Ascending aorta (tissue), 2 donors: ENCODE results near the gene CPED1. TPM values are rescaled to one million over a fixed set of nuclear protein-coding genes. Genes with fewer than 3 reads are reported as not detected.

Experiments
- DNase-seq, 2 donors: peaks; one replicate each; pipeline ENCODE4 v3.0.0-alpha.2; 2019; ENCODE audit warnings: low spot score in 2 of 2
- H3K27ac ChIP-seq, 2 donors: fragments of 200-600 bp; sonication (generic); one replicate each; pipeline ENCODE4 v1.5.1; 2016 to 2017; ENCODE audit warnings: mild to moderate bottlenecking in 1 of 2
- H3K27me3 ChIP-seq: fragments of 200-600 bp; sonication (generic); one replicate; pipeline ENCODE4 v1.5.1; 2017
- H3K36me3 ChIP-seq, 2 donors: fragments of 200-600 bp; sonication (generic); one replicate each; pipeline ENCODE4 v1.5.1; 2016
- H3K4me1 ChIP-seq, 2 donors: fragments of 200-600 bp; sonication (generic); one replicate each; pipeline ENCODE4 v1.5.1; 2016 to 2017; ENCODE audit warnings: mild to moderate bottlenecking in 1 of 2
- H3K4me3 ChIP-seq, 2 donors: fragments of 200-600 bp; sonication (generic); one replicate each; pipeline ENCODE4 v1.5.1; 2016 to 2017; ENCODE audit warnings: mild to moderate bottlenecking in 1 of 2
- H3K9me3 ChIP-seq, 2 donors: fragments of 200-600 bp; sonication (generic); one replicate each; pipeline ENCODE4 v1.5.1; 2016
- CTCF ChIP-seq, 3 experiments: fragments of 200-600 bp in 2 of 3; fragments of 450-650 bp in 1 of 3; sonication (generic) in 2 of 3; IDR thresholded peaks; one replicate each; pipeline ENCODE4 v1.5.1; 2016 to 2019; ENCODE audit warnings: antibody characterized with exemption in 3 of 3, mild to moderate bottlenecking in 1 of 3, moderate library complexity in 1 of 3
- intact Hi-C: fragments of 100-400 bp; cut with DNase I; formaldehyde crosslinking; loops from one replicate; pipeline ENCODE4 v1.15.1; 2023
- total RNA-seq: library from RNA; depleted of rRNA; stranded (reverse); fragments of >200 nt; gene quantifications from one replicate; pipeline ENCODE4 v1.1.0, GENCODE V29; 2016

The CPED1 gene
- total RNA-seq, 1 donor from 2014 or later, result 69.5 TPM

DNA sequence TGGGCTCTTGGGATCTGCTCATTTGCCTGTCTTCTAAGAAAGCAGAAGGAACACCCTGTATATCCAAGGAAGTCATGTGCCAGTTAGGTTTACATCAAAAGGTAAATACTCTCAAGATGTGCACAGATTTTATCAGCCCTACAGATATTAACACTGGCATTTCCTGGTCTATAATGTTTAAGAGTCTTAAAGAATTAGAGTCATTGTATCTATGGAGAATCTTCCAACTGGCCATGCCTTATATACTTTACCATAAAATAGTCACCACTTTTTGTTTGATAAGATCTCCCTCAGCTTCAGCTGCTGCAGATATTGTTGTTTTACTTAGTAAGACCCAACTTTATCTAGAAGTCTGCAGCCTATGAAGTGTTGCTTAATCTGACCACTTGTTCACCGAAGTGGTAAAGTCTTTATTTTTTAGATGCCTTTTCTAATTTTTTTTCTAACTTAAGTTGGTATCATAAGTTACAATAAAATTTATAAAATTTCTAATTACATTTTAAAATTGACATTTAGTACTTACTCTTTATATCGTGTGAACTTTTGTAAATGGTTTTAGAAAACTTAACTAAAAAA lies 58.5 kb downstream of the CPED1 start:
- Histone ChIP-seq H3K9me3 (no peaks in the 10 kb centered on the region), H3K27ac (no peak overlapping the region), H3K27me3 (no peaks in the 10 kb centered on the region), H3K36me3 (peaks cover 6 to 9% of the 10 kb centered on the region in 2 donors), H3K4me1 (peaks cover 3 to 28% of the 10 kb centered on the region in 2 donors), H3K4me3 (no peak overlapping the region)
- no peak for TF ChIP-seq CTCF (IDR thresholded peaks at IDR 0.05)
- no peak for DNase-seq
- intact Hi-C loops, result no loop called here

GRCh38 chr7:121048195-121048594 lies 59.7 kb downstream of the CPED1 start:
- H3K9me3 ChIP-seq, result no peaks in the 10 kb centered on the region
- no peak for TF ChIP-seq CTCF (IDR thresholded peaks at IDR 0.05)
- peaks cover 6 to 9% of the 10 kb centered on the region in 2 donors for H3K36me3 ChIP-seq
- no peaks in the 10 kb centered on the region for H3K27me3 ChIP-seq
- peaks cover 3 to 22% of the 10 kb centered on the region in 2 donors for H3K4me1 ChIP-seq
- H3K27ac ChIP-seq, result no peak overlapping the region
- no peak overlapping the region for H3K4me3 ChIP-seq
- intact Hi-C loops, result no loop called here
- no peak for DNase-seq

- Histone ChIP-seq H3K4me3 (no peak overlapping the region), H3K4me1 (peaks cover 3 to 22% of the 10 kb centered on the region in 2 donors), H3K27ac (peak overlapping the region in 1 of 2 donors; percentile 6), H3K9me3 (no peaks in the 10 kb centered on the region), H3K36me3 (peaks cover 6 to 9% of the 10 kb centered on the region in 2 donors), H3K27me3 (no peaks in the 10 kb centered on the region)
- DNase-seq, result no peak
- intact Hi-C loops, result no loop called here
- TF ChIP-seq CTCF (IDR thresholded peaks at IDR 0.05), result no peak
These were observed 60.7 kb downstream of the CPED1 start for GRCh38 chr7:121049028-121049791.

DNA sequence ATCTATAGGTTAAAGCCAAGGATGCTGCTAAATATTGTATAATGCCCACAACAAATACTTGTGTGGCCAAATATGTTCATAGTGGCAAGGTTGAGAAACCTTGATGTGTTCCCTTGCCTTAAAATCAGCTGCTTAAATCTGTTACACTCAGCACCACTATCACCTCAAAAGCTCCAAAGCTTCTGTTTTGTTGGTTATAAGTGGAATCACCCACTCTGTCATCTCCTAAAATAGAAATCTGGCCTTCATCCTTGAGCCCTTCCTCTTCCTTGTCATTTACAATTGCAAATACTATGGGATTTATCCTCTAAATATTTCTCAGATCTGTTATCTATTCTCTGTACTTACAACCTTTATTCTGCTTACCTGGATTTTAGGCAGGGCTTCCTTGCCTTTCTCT lies 61.4 kb downstream of the CPED1 start:
- DNase-seq, result no peak
- no peaks in the 10 kb centered on the region for H3K9me3 ChIP-seq
- TF ChIP-seq CTCF (IDR thresholded peaks at IDR 0.05), result no peak
- H3K27ac ChIP-seq, result peak overlapping the region in 1 of 2 donors; percentile 6
- no peaks in the 10 kb centered on the region for H3K27me3 ChIP-seq
- peaks cover 6 to 9% of the 10 kb centered on the region in 2 donors for H3K36me3 ChIP-seq
- peaks cover 3 to 19% of the 10 kb centered on the region in 2 donors for H3K4me1 ChIP-seq
- no peak overlapping the region for H3K4me3 ChIP-seq
- intact Hi-C loops, result no loop called here

DNA sequence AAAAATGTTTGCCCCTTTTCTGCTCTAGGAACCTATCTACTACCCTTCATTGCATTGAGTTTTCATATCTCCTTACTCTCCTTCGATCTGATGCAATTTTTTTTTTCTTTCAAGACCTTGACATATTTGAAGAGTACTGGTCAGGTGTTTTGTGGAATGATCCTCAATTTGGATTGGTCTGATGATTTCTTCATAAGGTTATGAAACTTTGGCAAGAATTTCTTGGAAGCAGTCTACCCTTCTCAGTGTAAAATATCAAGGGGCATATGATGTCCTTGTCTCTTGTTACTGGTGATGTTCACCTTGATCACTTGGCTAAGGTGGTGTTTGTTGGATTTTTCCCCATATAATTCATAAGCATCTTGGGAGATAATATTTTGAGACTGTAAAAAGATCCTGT lies 64.7 kb downstream of the CPED1 start:
- Histone ChIP-seq H3K4me3 (no peak overlapping the region), H3K27me3 (no peaks in the 10 kb centered on the region), H3K36me3 (peaks cover 3% of the 10 kb centered on the region in 2 donors), H3K27ac (no peak overlapping the region), H3K9me3 (no peaks in the 10 kb centered on the region), H3K4me1 (peaks cover 0 to 7% of the 10 kb centered on the region in 2 donors)
- TF ChIP-seq CTCF (IDR thresholded peaks at IDR 0.05), result no peak
- intact Hi-C loops, result no loop called here
- DNase-seq, result no peak
